Osteocyte (in vitro differentiated cells): ENCODE measurements around the gene YPEL1. TPM values are rescaled to one million over a fixed set of nuclear protein-coding genes. Genes with fewer than 3 reads are reported as not detected.
"Not testable (repeated sequence)": the region's sequence is repeated elsewhere in the genome, so short reads cannot be mapped to it uniquely, and the experiment has no call there.

Experiments
- DNase-seq: peaks from one replicate; pipeline ENCODE4 v3.0.0; 2021; ENCODE audit warnings: mixed read lengths; ENCODE audit not compliant: unreplicated experiment; ENCODE audit errors: extremely low spot score
- H3K27ac Mint-ChIP-seq: one replicate; pipeline ENCODE4 v1.8.0; 2021; ENCODE audit warnings: mild to moderate bottlenecking, mixed read lengths; ENCODE audit not compliant: unreplicated experiment
- H3K27me3 Mint-ChIP-seq: one replicate; pipeline ENCODE4 v1.8.0; 2021; ENCODE audit warnings: mixed read lengths; ENCODE audit not compliant: unreplicated experiment
- H3K36me3 Mint-ChIP-seq: one replicate; pipeline ENCODE4 v1.8.0; 2021; ENCODE audit warnings: mixed read lengths; ENCODE audit not compliant: unreplicated experiment
- H3K4me1 Mint-ChIP-seq: one replicate; pipeline ENCODE4 v1.8.0; 2021; ENCODE audit warnings: mixed read lengths; ENCODE audit not compliant: unreplicated experiment
- H3K4me3 Mint-ChIP-seq: one replicate; pipeline ENCODE4 v1.8.0; 2021; ENCODE audit warnings: mild to moderate bottlenecking, moderate library complexity, mixed read lengths; ENCODE audit not compliant: unreplicated experiment
- H3K9me3 Mint-ChIP-seq: one replicate; pipeline ENCODE4 v1.8.0; 2021; ENCODE audit warnings: mixed read lengths; ENCODE audit not compliant: unreplicated experiment
- total RNA-seq: library from RNA; stranded (reverse); gene quantifications from 2 replicates; pipeline ENCODE4 v1.2.1, GENCODE V29; 2021
- TF ChIP-seq, protein P1 (sequence below): fragments of 200-600 bp; sonication (generic); IDR thresholded peaks from 2 replicates; pipeline ENCODE4 v1.5.0; 2021; ENCODE audit warnings: antibody characterized with exemption, mild to moderate bottlenecking, moderate library complexity

Gene YPEL1
- total RNA-seq, 1 donor from 2014 or later, result 14.7 TPM

DNA sequence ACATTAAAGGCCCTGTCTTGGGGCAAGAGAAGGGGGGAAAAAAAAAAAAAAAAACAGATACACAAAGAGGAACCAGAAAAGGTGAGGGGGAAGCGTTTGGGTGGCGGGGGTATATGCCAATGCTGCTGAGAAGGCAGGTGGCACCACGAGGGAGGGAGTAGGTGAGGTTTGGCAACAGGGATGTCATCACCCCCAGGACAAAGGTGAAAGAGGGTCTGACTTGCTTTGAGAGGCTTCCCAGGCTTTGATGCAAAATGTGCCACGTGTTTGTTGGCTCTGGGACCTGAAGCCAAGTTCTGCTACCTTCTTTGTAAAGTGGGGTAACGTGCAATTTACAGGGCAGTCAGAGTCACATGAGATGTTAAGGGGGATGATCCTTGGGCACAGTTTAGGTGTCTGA is 4.1 kb downstream of the YPEL1 start:
- TF ChIP-seq, protein P1, sequence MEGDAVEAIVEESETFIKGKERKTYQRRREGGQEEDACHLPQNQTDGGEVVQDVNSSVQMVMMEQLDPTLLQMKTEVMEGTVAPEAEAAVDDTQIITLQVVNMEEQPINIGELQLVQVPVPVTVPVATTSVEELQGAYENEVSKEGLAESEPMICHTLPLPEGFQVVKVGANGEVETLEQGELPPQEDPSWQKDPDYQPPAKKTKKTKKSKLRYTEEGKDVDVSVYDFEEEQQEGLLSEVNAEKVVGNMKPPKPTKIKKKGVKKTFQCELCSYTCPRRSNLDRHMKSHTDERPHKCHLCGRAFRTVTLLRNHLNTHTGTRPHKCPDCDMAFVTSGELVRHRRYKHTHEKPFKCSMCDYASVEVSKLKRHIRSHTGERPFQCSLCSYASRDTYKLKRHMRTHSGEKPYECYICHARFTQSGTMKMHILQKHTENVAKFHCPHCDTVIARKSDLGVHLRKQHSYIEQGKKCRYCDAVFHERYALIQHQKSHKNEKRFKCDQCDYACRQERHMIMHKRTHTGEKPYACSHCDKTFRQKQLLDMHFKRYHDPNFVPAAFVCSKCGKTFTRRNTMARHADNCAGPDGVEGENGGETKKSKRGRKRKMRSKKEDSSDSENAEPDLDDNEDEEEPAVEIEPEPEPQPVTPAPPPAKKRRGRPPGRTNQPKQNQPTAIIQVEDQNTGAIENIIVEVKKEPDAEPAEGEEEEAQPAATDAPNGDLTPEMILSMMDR, result no peak
- no peak overlapping the region for H3K27ac Mint-ChIP-seq
- DNase-seq, result no peak
- H3K9me3 Mint-ChIP-seq, result no peaks in the 10 kb centered on the region
- H3K4me3 Mint-ChIP-seq, result no peak overlapping the region
- H3K27me3 Mint-ChIP-seq, result no peaks in the 10 kb centered on the region
- peaks cover 3% of the 10 kb centered on the region for H3K36me3 Mint-ChIP-seq
- H3K4me1 Mint-ChIP-seq, result peaks cover 7% of the 10 kb centered on the region

DNA sequence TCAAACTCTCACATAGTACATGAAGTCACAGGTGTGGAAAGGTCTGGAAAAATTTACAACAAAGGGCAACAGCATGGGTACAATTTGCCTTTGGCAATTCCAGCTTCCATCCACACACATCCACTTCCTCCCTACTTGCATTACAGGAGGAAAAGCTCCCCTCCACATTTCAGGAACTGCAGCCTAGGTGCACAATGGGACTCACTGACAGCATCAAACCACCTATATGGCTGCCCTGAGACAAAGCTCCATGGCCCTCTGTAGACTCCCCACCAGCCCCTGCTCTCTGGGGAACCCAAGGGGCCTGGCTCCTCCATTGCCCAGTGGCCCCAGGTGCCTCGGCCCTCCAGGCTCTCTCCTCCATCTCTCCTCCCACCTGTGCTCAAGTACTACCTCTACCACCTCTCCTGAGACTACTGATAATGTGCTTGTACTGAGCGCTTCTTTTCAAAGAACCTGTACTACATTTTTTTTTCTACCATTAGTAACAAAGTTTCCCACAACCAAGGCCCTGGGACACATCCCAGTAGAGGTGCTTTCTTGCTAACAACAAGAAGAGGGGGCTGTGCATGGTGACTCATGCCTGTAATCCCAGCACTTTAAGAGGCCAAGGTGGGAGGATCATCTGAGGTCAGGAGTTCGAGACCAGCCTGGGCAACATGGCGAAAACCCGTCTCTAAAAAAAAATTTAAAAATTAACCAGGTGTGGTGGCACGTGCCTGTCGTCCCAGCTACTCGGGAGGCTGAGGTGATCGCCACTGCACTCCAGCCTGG is 4.9 kb downstream of the YPEL1 start:
- TF ChIP-seq, protein P1, result no peak
- peaks cover 3% of the 10 kb centered on the region for H3K36me3 Mint-ChIP-seq
- no peak overlapping the region for H3K4me3 Mint-ChIP-seq
- DNase-seq, result no peak
- H3K4me1 Mint-ChIP-seq, result peaks cover 7% of the 10 kb centered on the region
- H3K9me3 Mint-ChIP-seq, result no peaks in the 10 kb centered on the region
- H3K27ac Mint-ChIP-seq, result no peak overlapping the region
- no peaks in the 10 kb centered on the region for H3K27me3 Mint-ChIP-seq

DNA sequence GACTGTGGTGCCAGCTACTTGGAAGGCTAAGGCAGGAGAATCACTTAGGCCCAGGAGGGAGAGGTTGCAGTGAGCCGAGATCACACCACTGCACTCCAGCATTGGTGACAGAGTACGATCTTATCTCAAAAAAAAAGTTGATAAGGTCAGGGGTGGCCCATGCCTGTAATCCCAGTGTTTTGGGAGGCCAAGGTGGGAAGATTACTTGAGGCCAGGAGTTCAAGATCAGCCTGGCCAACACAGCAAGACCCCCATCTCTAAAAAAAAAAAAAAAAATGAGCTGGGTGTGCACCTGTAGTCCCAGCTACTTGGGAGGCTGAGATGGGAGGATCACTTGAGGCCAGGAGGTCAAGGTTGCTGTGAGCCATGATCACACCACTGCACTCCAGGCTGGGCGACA is 6.4 kb downstream of the YPEL1 start:
- DNase-seq, H3K4me1 Mint-ChIP-seq, H3K36me3 Mint-ChIP-seq, H3K27ac Mint-ChIP-seq, H3K9me3 Mint-ChIP-seq, H3K4me3 Mint-ChIP-seq, H3K27me3 Mint-ChIP-seq: not testable (repeated sequence)

DNA sequence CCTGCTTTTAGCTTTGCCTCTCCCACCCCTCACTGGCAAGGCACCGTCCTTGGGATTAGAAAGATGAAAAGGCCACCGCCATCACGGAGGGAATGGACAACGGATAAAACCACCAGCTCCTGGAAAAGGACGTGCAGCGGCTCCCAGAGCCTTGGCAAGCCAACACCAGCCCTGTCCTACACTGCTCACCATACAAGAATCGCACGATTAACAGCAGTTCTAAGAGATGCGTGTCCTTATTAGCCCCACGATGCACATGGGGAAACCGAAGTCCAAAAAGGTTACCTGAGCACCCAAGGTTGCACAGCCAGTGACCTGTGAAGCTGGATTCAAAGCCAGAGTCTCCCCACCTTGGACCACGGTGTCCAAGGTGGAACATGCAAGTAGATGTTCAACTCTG is 7.3 kb downstream of the YPEL1 start:
- no peak for DNase-seq
- Mint-ChIP-seq H3K9me3 (no peaks in the 10 kb centered on the region), H3K36me3 (peaks cover 3% of the 10 kb centered on the region), H3K4me3 (no peak overlapping the region), H3K4me1 (no peaks in the 10 kb centered on the region), H3K27me3 (no peaks in the 10 kb centered on the region), H3K27ac (no peak overlapping the region)
- TF ChIP-seq, protein P1, result no peak

DNA sequence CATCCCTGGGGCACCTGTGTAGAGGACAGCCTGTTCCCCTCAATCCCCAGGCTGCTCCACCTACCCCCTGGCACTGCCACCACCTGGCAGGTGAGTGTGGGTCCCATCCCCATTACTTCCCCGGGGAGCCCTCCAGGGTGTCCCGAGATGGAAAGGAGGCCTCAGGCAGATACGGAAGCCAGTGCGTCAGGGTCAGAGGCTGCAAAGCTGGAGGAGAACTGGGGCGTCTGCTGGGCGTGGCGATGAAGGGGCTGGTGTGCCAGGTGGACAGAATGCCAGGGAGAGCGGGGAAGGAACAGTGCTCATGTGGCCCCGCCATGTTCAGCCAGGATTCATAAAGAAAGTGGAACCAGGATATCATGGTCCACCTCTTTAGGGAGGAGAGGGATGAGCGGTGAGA is 7.8 kb downstream of the YPEL1 start:
- Mint-ChIP-seq H3K27me3 (no peaks in the 10 kb centered on the region), H3K27ac (no peak overlapping the region), H3K4me1 (no peaks in the 10 kb centered on the region), H3K4me3 (no peak overlapping the region), H3K9me3 (no peaks in the 10 kb centered on the region), H3K36me3 (peaks cover 3% of the 10 kb centered on the region)
- DNase-seq, result no peak
- TF ChIP-seq, protein P1, result no peak
